Transverse colon (tissue), 4 donors: ENCODE measurements around the gene DRD4. TPM values are rescaled to one million over a fixed set of nuclear protein-coding genes. Genes with fewer than 3 reads are reported as not detected.

Experiments used
- DNase-seq: peaks from one replicate; pipeline ENCODE4 v3.0.0-alpha.2; 2019
- H3K27ac ChIP-seq, 4 donors: fragments of 200-600 bp; sonication (generic); 2 replicates each; pipeline ENCODE4 v1.5.1; 2016 to 2018; ENCODE audit warnings: inconsistent platforms in 4 of 4
- H3K27me3 ChIP-seq: fragments of 200-600 bp; sonication (generic); 2 replicates; pipeline ENCODE4 v1.5.1; 2017; ENCODE audit warnings: inconsistent platforms
- H3K36me3 ChIP-seq, 4 donors: fragments of 200-600 bp; sonication (generic); 2 replicates each; pipeline ENCODE4 v1.5.1; 2017 to 2019; ENCODE audit warnings: inconsistent platforms in 4 of 4
- H3K4me1 ChIP-seq, 4 donors: fragments of 200-600 bp; sonication (generic); 2 replicates each; pipeline ENCODE4 v1.5.1; 2017 to 2020; ENCODE audit warnings: inconsistent platforms in 4 of 4
- H3K4me3 ChIP-seq, 4 donors: fragments of 200-600 bp; sonication (generic); 1 replicate in 1 of 4; 2 replicates in 3 of 4; pipeline versions ENCODE4 v1.5.1 to v1.6.1; 2017 to 2019; ENCODE audit warnings: inconsistent platforms in 4 of 4
- H3K9me3 ChIP-seq, 2 donors: fragments of 200-600 bp; sonication (generic); 2 replicates each; pipeline ENCODE4 v1.5.1; 2017 to 2019; ENCODE audit warnings: inconsistent platforms in 2 of 2
- CTCF ChIP-seq, 5 experiments: fragments of 200-600 bp in 3 of 5; fragments of 450-650 bp in 2 of 5; sonication (generic) in 3 of 5; IDR thresholded peaks; 1 replicate in 2 of 5; 2 replicates in 3 of 5; pipeline ENCODE4 v1.5.1; 2016 to 2017; ENCODE audit warnings: antibody characterized with exemption in 5 of 5, inconsistent platforms in 3 of 5, mild to moderate bottlenecking in 2 of 5, moderate library complexity in 1 of 5
- EP300 ChIP-seq: sonication (generic); formaldehyde crosslinking; IDR thresholded peaks from one replicate; pipeline ENCODE4 v1.6.1; 2017; ENCODE audit warnings: antibody characterized with exemption, low read depth
- POLR2A ChIP-seq: fragments of 450-650 bp; IDR thresholded peaks from one replicate; pipeline ENCODE4 v1.6.1; 2016; ENCODE audit warnings: antibody characterized with exemption, mild to moderate bottlenecking, moderate library complexity
- POLR2AphosphoS5 ChIP-seq, 3 donors: sonication (generic); formaldehyde crosslinking; IDR thresholded peaks; one replicate each; pipeline ENCODE4 v1.6.1; 2016; ENCODE audit warnings: antibody characterized with exemption in 3 of 3
- WGBS, 2 donors: methylation state at CpG; one replicate each; pipeline ENCODE4 v1.1.5; 2018; ENCODE audit warnings: low coverage in 1 of 2; 5-methylcytosine and 5-hydroxymethylcytosine counted together
- in situ Hi-C, 4 donors: fragments of 200-750 bp; cut with MboI; loops; one replicate each; pipeline versions ENCODE4 v1.15.0 to v1.15.1; 2017; ENCODE audit warnings: low sequenced_read_pairs in 3 of 4, low pct_ligation_motif_present in 1 of 4, low pct_unique_long_range_greater_than_20kb in 1 of 4
- intact Hi-C: fragments of 100-400 bp; cut with DNase I; formaldehyde crosslinking; loops from one replicate; pipeline ENCODE4 v1.15.1; 2023; ENCODE audit warnings: low total_unique reads
- total RNA-seq, 4 donors: library from RNA; depleted of rRNA; stranded (reverse); fragments of >200 nt; gene quantifications; one replicate each; pipeline ENCODE4 v1.1.0, GENCODE V29; 2016

The DRD4 gene
- total RNA-seq, 4 donors from 2014 or later, result not detected

- intact Hi-C loops, result no loop called here
- no peak for DNase-seq
- Histone ChIP-seq H3K27me3 (no peaks in the 10 kb centered on the region), H3K9me3 (no peaks in the 10 kb centered on the region), H3K4me3 (no peak overlapping the region), H3K4me1 (peaks cover 20 to 48% (median 37%) of the 10 kb centered on the region in 4 donors), H3K27ac (peak overlapping the region; percentile 64 to 96 (median 88)), H3K36me3 (peaks cover 0 to 30% (median 16%) of the 10 kb centered on the region in 4 donors)
- WGBS, 2 donors, result 90% methylated on average over 9 of the region's 10 CpGs; no CpG with 5 or more reads in 1 of the 2 donors
- no peak for TF ChIP-seq EP300
- no peak for TF ChIP-seq CTCF (IDR thresholded peaks at IDR 0.05)
- TF ChIP-seq POLR2A, result no peak
- no peak for TF ChIP-seq POLR2AphosphoS5 (IDR thresholded peaks at IDR 0.05)
- in situ Hi-C loops, result no loop called here
These were observed 24.1 kb upstream of the DRD4 start for GRCh38 chr11:612961-613300.

- DNase-seq, result peak; percentile 92
- Histone ChIP-seq H3K27me3 (no peaks in the 10 kb centered on the region), H3K4me1 (peaks cover 20 to 48% (median 37%) of the 10 kb centered on the region in 4 donors), H3K4me3 (peak overlapping the region in 2 of 4 donors; percentile 13 to 78), H3K9me3 (no peaks in the 10 kb centered on the region), H3K27ac (peak overlapping the region; percentile 92 to 99 (median 96)), H3K36me3 (peaks cover 0 to 29% (median 13%) of the 10 kb centered on the region in 4 donors)
- intact Hi-C loops (no loop called here), in situ Hi-C loops (no loop called here)
- peak; percentile 37 for TF ChIP-seq POLR2A
- TF ChIP-seq POLR2AphosphoS5 (IDR thresholded peaks at IDR 0.05), result peak; percentile 3 to 52 (median 42)
- no peak for TF ChIP-seq CTCF (IDR thresholded peaks at IDR 0.05)
- 50% methylated on average over 22 of the region's 36 CpGs; no CpG with 5 or more reads in 1 of the 2 donors for WGBS, 2 donors
These were observed 23.6 kb upstream of the DRD4 start for GRCh38 chr11:613369-613968.

- in situ Hi-C loops (no loop called here), intact Hi-C loops (no loop called here)
- Histone ChIP-seq H3K4me3 (peak overlapping the region in 2 of 4 donors; percentile 13 to 78), H3K36me3 (peaks cover 0 to 22% (median 9%) of the 10 kb centered on the region in 4 donors), H3K27ac (peak overlapping the region; percentile 92 to 99 (median 96)), H3K27me3 (no peaks in the 10 kb centered on the region), H3K4me1 (peaks cover 20 to 48% (median 37%) of the 10 kb centered on the region in 4 donors), H3K9me3 (no peaks in the 10 kb centered on the region)
- peak; percentile 32 for DNase-seq
- no peak for TF ChIP-seq EP300
- no peak for TF ChIP-seq CTCF (IDR thresholded peaks at IDR 0.05)
- 54% methylated on average over 13 of the region's 14 CpGs; no CpG with 5 or more reads in 1 of the 2 donors for WGBS, 2 donors
These were observed 22.9 kb upstream of the DRD4 start for GRCh38 chr11:614021-614622.

- peak; percentile 61 for DNase-seq
- 44% methylated on average over 54 of the region's 68 CpGs; no CpG with 5 or more reads in 1 of the 2 donors for WGBS, 2 donors
- Histone ChIP-seq H3K36me3 (peaks cover 0 to 16% (median 8%) of the 10 kb centered on the region in 4 donors), H3K4me1 (peaks cover 20 to 48% (median 37%) of the 10 kb centered on the region in 4 donors), H3K27me3 (no peaks in the 10 kb centered on the region), H3K9me3 (no peaks in the 10 kb centered on the region), H3K4me3 (peak overlapping the region; percentile 51 to 82 (median 72)), H3K27ac (peak overlapping the region; percentile 92 to 99 (median 96))
- no peak for TF ChIP-seq CTCF (IDR thresholded peaks at IDR 0.05)
- TF ChIP-seq EP300, result no peak
- TF ChIP-seq POLR2AphosphoS5 (IDR thresholded peaks at IDR 0.05), result no peak
- TF ChIP-seq POLR2A, result no peak
- intact Hi-C loops, result no loop called here
- in situ Hi-C loops, result no loop called here
These were observed 22.2 kb upstream of the DRD4 start for GRCh38 chr11:614623-615503.
